ENCODE measurements around the gene GABARAP. TPM values are rescaled to one million over a fixed set of nuclear protein-coding genes. Genes with fewer than 3 reads are reported as not detected.

Gene GABARAP
- total RNA-seq, 2 experiments from 2014 or later: 256 to 279 TPM

- POLR2A ChIA-PET: no interaction called here
- peak overlapping the region; percentile 57 for H3K4me3 Mint-ChIP-seq
- no peak overlapping the region for H3K27ac Mint-ChIP-seq
- H3K36me3 Mint-ChIP-seq (ENCODE audit: low read depth): no peaks in the 10 kb centered on the region
- H3K27me3 Mint-ChIP-seq: peaks cover 20% of the 10 kb centered on the region
- H3K4me1 Mint-ChIP-seq: peaks cover 19% of the 10 kb centered on the region
- H3K9me3 Mint-ChIP-seq: no peaks in the 10 kb centered on the region
- CTCF ChIA-PET: interaction anchor here (1.8 to 2.6 kb wide), 2 partner anchors 13 to 16 kb away, joined by 4 to 20 read pairs; no protein-coding TSS in a partner anchor
- DNase-seq: peak; percentile 86
Measured at GRCh38 chr17:7280519-7281073, 38.3 kb upstream of the GABARAP start.

GRCh38 chr17:7279448-7279847, 37.2 kb upstream of the GABARAP start:
- POLR2A ChIA-PET: no interaction called here
- no peaks in the 10 kb centered on the region for H3K36me3 Mint-ChIP-seq (ENCODE audit: low read depth)
- H3K4me1 Mint-ChIP-seq: peaks cover 19% of the 10 kb centered on the region
- no peak for DNase-seq
- CTCF ChIA-PET: interaction anchor here (1.2 kb wide), 1 partner anchor 13 kb away, joined by 3 read pairs; no protein-coding TSS in a partner anchor
- no peak overlapping the region for H3K4me3 Mint-ChIP-seq
- H3K9me3 Mint-ChIP-seq: no peaks in the 10 kb centered on the region
- peaks cover 18% of the 10 kb centered on the region for H3K27me3 Mint-ChIP-seq
- no peak overlapping the region for H3K27ac Mint-ChIP-seq

- POLR2A ChIA-PET: interaction anchor here (0.7 kb wide), 1 partner anchor 448 kb away, joined by 4 read pairs; no protein-coding TSS in a partner anchor
- Mint-ChIP-seq H3K27ac (no peak overlapping the region), H3K4me1 (peaks cover 19% of the 10 kb centered on the region), H3K4me3 (no peak overlapping the region), H3K27me3 (peaks cover 38% of the 10 kb centered on the region), H3K36me3 (ENCODE audit: low read depth) (no peaks in the 10 kb centered on the region), H3K9me3 (no peaks in the 10 kb centered on the region)
- no peak for DNase-seq
- CTCF ChIA-PET: interaction anchor here (0.6 to 1.3 kb wide), 3 partner anchors 10 to 147 kb away, joined by 3 to 4 read pairs (median 4); no protein-coding TSS in a partner anchor
Measured at GRCh38 chr17:7266784-7267183, 24.5 kb upstream of the GABARAP start.

GRCh38 chr17:7263801-7264078, 21.5 kb upstream of the GABARAP start:
- H3K9me3 Mint-ChIP-seq: no peaks in the 10 kb centered on the region
- ChIA-PET POLR2A (no interaction called here), CTCF (interaction anchor here (0.6 to 1.3 kb wide), 2 partner anchors 22 to 34 kb away, joined by 3 to 6 read pairs; no protein-coding TSS in a partner anchor)
- peaks cover 4% of the 10 kb centered on the region for H3K36me3 Mint-ChIP-seq (ENCODE audit: low read depth)
- peaks cover 33% of the 10 kb centered on the region for H3K27me3 Mint-ChIP-seq
- no peak for DNase-seq
- H3K4me3 Mint-ChIP-seq: peak overlapping the region; percentile 58
- H3K27ac Mint-ChIP-seq: no peak overlapping the region
- peaks cover 26% of the 10 kb centered on the region for H3K4me1 Mint-ChIP-seq

- CTCF ChIA-PET: interaction anchor here (0.6 kb wide), 1 partner anchor 35 kb away, joined by 6 read pairs; no protein-coding TSS in a partner anchor
- H3K36me3 Mint-ChIP-seq (ENCODE audit: low read depth): peaks cover 6% of the 10 kb centered on the region
- H3K27me3 Mint-ChIP-seq: peaks cover 33% of the 10 kb centered on the region
- no peak for DNase-seq
- peaks cover 26% of the 10 kb centered on the region for H3K4me1 Mint-ChIP-seq
- H3K9me3 Mint-ChIP-seq: no peaks in the 10 kb centered on the region
- POLR2A ChIA-PET: no interaction called here
- peak overlapping the region; percentile 58 for H3K4me3 Mint-ChIP-seq
- H3K27ac Mint-ChIP-seq: peak overlapping the region; percentile 66
Measured at GRCh38 chr17:7262935-7263800, 20.9 kb upstream of the GABARAP start.

GRCh38 chr17:7262192-7262934, 20.1 kb upstream of the GABARAP start, which contains the start of gene CLDN7:
Gene CLDN7, minus strand, starts transcription at chr17:7262478. Its CDS starts 435 bp downstream, at chr17:7262043.
- peaks cover 6% of the 10 kb centered on the region for H3K36me3 Mint-ChIP-seq (ENCODE audit: low read depth)
- peaks cover 33% of the 10 kb centered on the region for H3K27me3 Mint-ChIP-seq
- ChIA-PET CTCF (no interaction called here), POLR2A (interaction anchor here (0.5 kb wide), 1 partner anchor 87 kb away, joined by 4 read pairs; no protein-coding TSS in a partner anchor)
- DNase-seq: no peak
- H3K9me3 Mint-ChIP-seq: no peaks in the 10 kb centered on the region
- H3K4me1 Mint-ChIP-seq: peaks cover 26% of the 10 kb centered on the region
- H3K4me3 Mint-ChIP-seq: peak within 1 kb of the TSS; percentile 58
- H3K27ac Mint-ChIP-seq: peak within 1 kb of the TSS; percentile 64

GRCh38 chr17:7261379-7262191, 19.3 kb upstream of the GABARAP start:
- H3K27me3 Mint-ChIP-seq: peaks cover 30% of the 10 kb centered on the region
- CTCF ChIA-PET: no interaction called here
- peaks cover 29% of the 10 kb centered on the region for H3K4me1 Mint-ChIP-seq
- H3K9me3 Mint-ChIP-seq: no peaks in the 10 kb centered on the region
- POLR2A ChIA-PET: interaction anchor here (0.5 kb wide), 1 partner anchor 88 kb away, joined by 4 read pairs; no protein-coding TSS in a partner anchor
- H3K4me3 Mint-ChIP-seq: peak overlapping the region; percentile 49
- no peak overlapping the region for H3K27ac Mint-ChIP-seq
- H3K36me3 Mint-ChIP-seq (ENCODE audit: low read depth): peaks cover 9% of the 10 kb centered on the region
- DNase-seq: no peak

- Mint-ChIP-seq H3K27me3 (peaks cover 27% of the 10 kb centered on the region), H3K9me3 (no peaks in the 10 kb centered on the region), H3K36me3 (ENCODE audit: low read depth) (peaks cover 13% of the 10 kb centered on the region), H3K4me3 (peak overlapping the region; percentile 41), H3K4me1 (peaks cover 33% of the 10 kb centered on the region), H3K27ac (peak overlapping the region; percentile 31)
- DNase-seq: peak; percentile 39
- ChIA-PET CTCF (no interaction called here), POLR2A (no interaction called here)
Measured at GRCh38 chr17:7260651-7261378, 18.6 kb upstream of the GABARAP start.

GRCh38 chr17:7260151-7260550, 17.9 kb upstream of the GABARAP start:
- Mint-ChIP-seq H3K27ac (no peak overlapping the region), H3K27me3 (peaks cover 27% of the 10 kb centered on the region), H3K4me3 (no peak overlapping the region), H3K9me3 (no peaks in the 10 kb centered on the region), H3K4me1 (peaks cover 33% of the 10 kb centered on the region), H3K36me3 (ENCODE audit: low read depth) (peaks cover 13% of the 10 kb centered on the region)
- CTCF ChIA-PET: interaction anchor here (1.0 kb wide), 1 partner anchor 64 kb away, joined by 5 read pairs; no protein-coding TSS in a partner anchor
- DNase-seq: no peak
- POLR2A ChIA-PET: interaction anchor here (1.1 kb wide), 1 partner anchor 11 kb away, joined by 3 read pairs; no protein-coding TSS in a partner anchor

- H3K4me1 Mint-ChIP-seq: peaks cover 37% of the 10 kb centered on the region
- no peak overlapping the region for H3K27ac Mint-ChIP-seq
- DNase-seq: no peak
- H3K36me3 Mint-ChIP-seq (ENCODE audit: low read depth): peaks cover 17% of the 10 kb centered on the region
- CTCF ChIA-PET: interaction anchor here (0.7 to 1.0 kb wide), 2 partner anchors 22 to 65 kb away, joined by 3 to 5 read pairs; no protein-coding TSS in a partner anchor
- peaks cover 26% of the 10 kb centered on the region for H3K27me3 Mint-ChIP-seq
- no peak overlapping the region for H3K4me3 Mint-ChIP-seq
- H3K9me3 Mint-ChIP-seq: no peaks in the 10 kb centered on the region
- POLR2A ChIA-PET: interaction anchor here (1.1 kb wide), 1 partner anchor 10 kb away, joined by 3 read pairs; no protein-coding TSS in a partner anchor
Measured at GRCh38 chr17:7259555-7259889, 17.3 kb upstream of the GABARAP start.

- H3K27ac Mint-ChIP-seq: no peak overlapping the region
- peaks cover 20% of the 10 kb centered on the region for H3K27me3 Mint-ChIP-seq
- ChIA-PET CTCF (interaction anchor here (0.6 to 1.0 kb wide), 3 partner anchors 21 to 140 kb away, joined by 3 to 5 read pairs (median 3); no protein-coding TSS in a partner anchor), POLR2A (interaction anchor here (1.1 kb wide), 1 partner anchor 10 kb away, joined by 3 read pairs; no protein-coding TSS in a partner anchor)
- H3K9me3 Mint-ChIP-seq: no peaks in the 10 kb centered on the region
- H3K4me1 Mint-ChIP-seq: peaks cover 38% of the 10 kb centered on the region
- H3K4me3 Mint-ChIP-seq: no peak overlapping the region
- H3K36me3 Mint-ChIP-seq (ENCODE audit: low read depth): peaks cover 23% of the 10 kb centered on the region
- no peak for DNase-seq
Measured at GRCh38 chr17:7258731-7259554, 16.7 kb upstream of the GABARAP start.

All from activated CD4-positive, alpha-beta T cell treated with anti-CD3 and anti-CD28 coated beads, Interleukin-2, amount 10 ng/mL, durations not matched to agents 7 days and 5 days (primary cell).